Rectal smooth muscle tissue (tissue), 1 donor: ENCODE data around the gene TMEM163.

Experiments
- H3K27ac ChIP-seq: one replicate; pipeline ENCODE4 v1.7.0; 2013; ENCODE audit warnings: low read depth, low read length, inconsistent platforms
- H3K27me3 ChIP-seq: one replicate; pipeline ENCODE4 v1.7.0; 2013; ENCODE audit warnings: low read length; ENCODE audit not compliant: control insufficient read depth, insufficient read depth
- H3K36me3 ChIP-seq: one replicate; pipeline ENCODE4 v1.7.0; 2013; ENCODE audit warnings: low read length; ENCODE audit not compliant: control insufficient read depth, insufficient read depth
- H3K4me1 ChIP-seq: one replicate; pipeline ENCODE4 v1.7.0; 2013; ENCODE audit warnings: low read length; ENCODE audit not compliant: control insufficient read depth, insufficient read depth
- H3K4me3 ChIP-seq: one replicate; pipeline ENCODE4 v1.7.0; 2013; ENCODE audit warnings: low read length
- H3K9ac ChIP-seq: one replicate; pipeline ENCODE4 v1.7.0; 2013; ENCODE audit warnings: low read length

TMEM163 gene

DNA sequence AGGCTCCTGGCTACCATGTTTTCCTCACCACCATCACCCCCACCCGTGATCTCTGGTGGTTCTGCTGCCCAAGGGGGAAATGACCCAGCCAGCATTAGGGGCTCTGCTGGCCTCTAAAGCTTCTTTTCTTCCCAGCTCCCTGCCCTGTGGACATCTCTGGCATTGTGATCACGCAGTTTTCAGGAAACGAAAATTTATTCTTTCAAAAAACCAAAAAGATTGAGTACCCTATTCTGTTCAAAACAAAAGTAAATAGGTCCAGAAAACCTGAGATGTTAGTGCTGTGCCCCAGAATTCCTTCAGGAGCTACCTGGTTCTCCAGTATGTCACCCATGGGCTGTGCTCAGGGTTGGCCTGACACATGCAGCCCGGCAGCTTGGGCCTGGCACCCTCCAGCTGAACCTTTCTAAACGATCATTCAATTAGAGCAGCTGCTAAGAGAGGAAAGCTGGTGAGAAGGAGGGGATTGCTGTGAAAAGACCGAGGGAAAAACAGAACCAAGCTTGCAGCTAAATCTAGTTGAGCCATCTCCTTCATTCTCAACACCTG lies 307.4 kb downstream of the TMEM163 start:
- no peak overlapping the region for H3K4me3 ChIP-seq
- no peak overlapping the region for H3K9ac ChIP-seq
- peaks cover 4% of the 10 kb centered on the region for H3K36me3 ChIP-seq
- no peak overlapping the region for H3K27ac ChIP-seq
- no peaks in the 10 kb centered on the region for H3K27me3 ChIP-seq
- H3K4me1 ChIP-seq, result no peaks in the 10 kb centered on the region

DNA sequence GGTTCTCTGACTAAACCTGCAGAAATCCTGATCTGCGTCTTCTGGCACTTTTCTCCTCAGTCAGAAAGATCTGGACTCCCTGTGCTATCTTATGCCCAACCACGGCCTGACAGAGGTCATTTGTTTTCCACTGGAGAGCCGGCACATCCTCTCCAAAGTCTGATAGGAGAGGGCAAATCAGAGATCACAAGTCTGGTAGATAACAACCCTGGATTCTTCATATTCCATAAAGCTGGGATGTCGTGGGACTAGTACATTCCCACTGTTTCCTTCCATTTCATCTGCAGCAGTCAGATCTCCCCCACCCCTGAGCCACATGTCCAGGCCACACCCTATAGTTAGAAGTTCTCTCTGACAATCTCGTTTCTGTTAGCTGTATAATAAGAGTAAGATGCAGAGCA lies 308.0 kb downstream of the TMEM163 start:
- H3K27ac ChIP-seq, result no peak overlapping the region
- no peaks in the 10 kb centered on the region for H3K27me3 ChIP-seq
- H3K36me3 ChIP-seq, result peaks cover 4% of the 10 kb centered on the region
- H3K4me3 ChIP-seq, result no peak overlapping the region
- H3K4me1 ChIP-seq, result no peaks in the 10 kb centered on the region
- H3K9ac ChIP-seq, result no peak overlapping the region

DNA sequence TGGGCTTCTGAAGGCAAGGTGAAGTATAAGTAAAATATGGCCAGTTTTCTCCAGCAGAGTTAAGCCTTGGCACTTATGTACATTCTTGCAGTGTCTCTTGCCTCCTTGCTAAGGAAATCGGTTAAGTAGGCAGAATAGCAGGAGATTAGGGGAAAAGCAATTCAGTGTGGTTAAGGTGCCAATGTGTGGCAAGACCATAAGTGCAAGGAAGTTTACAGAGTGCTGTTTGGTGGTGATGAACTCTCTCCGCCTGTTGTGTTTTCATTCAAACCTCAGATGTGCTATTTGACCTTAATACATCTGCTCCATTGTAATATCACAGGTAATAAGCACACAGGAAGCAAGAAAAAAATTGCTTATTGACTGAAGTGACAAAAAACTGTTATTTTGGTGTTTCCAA lies 308.8 kb downstream of the TMEM163 start:
- H3K27ac ChIP-seq, result no peak overlapping the region

DNA sequence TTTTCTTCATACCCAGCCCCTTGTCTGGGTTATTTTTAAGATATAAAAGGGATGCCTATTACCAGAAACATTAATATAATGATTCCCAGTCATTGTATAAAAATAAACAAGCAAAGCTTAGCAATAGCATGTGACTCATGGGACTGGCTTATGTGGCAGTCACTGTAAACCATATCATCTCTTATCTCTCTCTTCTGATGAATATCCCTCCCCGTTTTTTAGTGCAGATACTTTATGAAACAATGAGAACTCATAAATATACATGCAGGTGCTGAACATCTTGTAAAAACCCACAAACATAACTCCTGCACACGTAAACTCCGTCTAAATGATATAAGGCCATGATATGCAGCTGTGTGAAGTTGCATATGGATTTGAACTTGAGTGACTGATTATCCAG lies 310.0 kb downstream of the TMEM163 start:
- Histone ChIP-seq H3K27ac (no peak overlapping the region), H3K4me3 (no peak overlapping the region), H3K27me3 (no peaks in the 10 kb centered on the region), H3K4me1 (no peaks in the 10 kb centered on the region), H3K9ac (no peak overlapping the region), H3K36me3 (peaks cover 5% of the 10 kb centered on the region)

More for the DNA sequence above, 308.8 kb downstream of the TMEM163 start:
- peaks cover 4% of the 10 kb centered on the region for H3K36me3 ChIP-seq
- H3K4me3 ChIP-seq, result no peak overlapping the region
- no peak overlapping the region for H3K9ac ChIP-seq
- H3K4me1 ChIP-seq, result no peaks in the 10 kb centered on the region
- H3K27me3 ChIP-seq, result no peaks in the 10 kb centered on the region

DNA sequence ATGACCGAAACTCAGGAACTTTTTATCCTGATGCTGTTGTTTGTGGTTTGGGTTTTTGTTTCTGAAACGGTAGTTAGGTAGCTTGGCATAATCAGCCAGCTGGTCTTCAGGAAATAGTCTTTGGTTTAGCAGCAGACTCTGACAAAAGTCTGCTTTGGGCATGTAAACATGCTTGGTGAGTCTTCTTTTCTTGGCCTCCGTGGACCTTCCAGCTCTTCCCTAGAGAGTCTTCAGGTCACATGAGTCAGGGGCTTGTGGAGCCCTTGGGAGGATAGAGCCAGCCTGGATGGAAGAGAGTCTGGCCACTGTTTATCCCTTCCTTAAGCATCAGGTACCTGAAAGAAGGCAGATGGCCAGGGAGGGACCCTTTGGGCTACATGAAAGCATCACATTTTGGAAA lies 310.4 kb downstream of the TMEM163 start:
- H3K9ac ChIP-seq, result no peak overlapping the region
- H3K27ac ChIP-seq, result no peak overlapping the region
- H3K36me3 ChIP-seq, result peaks cover 9% of the 10 kb centered on the region
- H3K4me3 ChIP-seq, result no peak overlapping the region
- H3K4me1 ChIP-seq, result no peaks in the 10 kb centered on the region
- H3K27me3 ChIP-seq, result no peaks in the 10 kb centered on the region

DNA sequence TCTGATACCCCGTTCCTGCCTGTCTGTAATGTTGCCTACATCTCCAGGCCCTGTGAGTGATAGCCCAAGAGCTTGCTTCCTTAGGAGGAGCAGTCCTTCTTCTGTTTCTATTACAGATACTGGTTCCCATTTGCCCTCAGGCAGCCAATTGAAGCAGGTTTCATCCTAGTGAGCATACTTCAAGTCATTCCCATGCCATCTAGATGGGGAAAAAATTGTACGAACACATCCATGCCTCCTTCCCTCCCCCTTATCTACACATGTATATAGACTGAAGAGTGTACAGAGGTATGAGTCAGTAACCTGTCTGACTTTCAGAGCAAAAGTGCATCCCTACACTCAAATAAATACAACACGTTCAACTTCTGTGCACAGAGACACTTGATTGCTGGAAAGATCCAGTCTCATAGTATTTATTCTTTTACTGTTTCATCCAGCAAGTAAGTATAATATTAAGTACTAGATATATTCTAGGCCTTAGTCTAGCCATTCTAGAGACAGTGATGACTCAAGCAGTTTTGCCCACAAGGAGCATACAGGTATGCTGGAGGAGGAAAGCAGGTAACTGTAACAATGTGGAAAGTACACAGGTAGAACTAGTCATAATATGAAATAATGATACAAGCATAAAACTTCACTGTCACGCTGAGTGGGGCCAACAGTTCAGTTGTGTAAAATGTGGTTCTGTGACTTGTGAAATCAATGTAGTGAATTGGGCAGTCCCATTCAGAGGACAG lies 311.5 kb downstream of the TMEM163 start:
- no peaks in the 10 kb centered on the region for H3K27me3 ChIP-seq
- H3K36me3 ChIP-seq, result peaks cover 9% of the 10 kb centered on the region
- H3K9ac ChIP-seq, result no peak overlapping the region
- no peak overlapping the region for H3K4me3 ChIP-seq
- no peaks in the 10 kb centered on the region for H3K4me1 ChIP-seq
- H3K27ac ChIP-seq, result no peak overlapping the region

DNA sequence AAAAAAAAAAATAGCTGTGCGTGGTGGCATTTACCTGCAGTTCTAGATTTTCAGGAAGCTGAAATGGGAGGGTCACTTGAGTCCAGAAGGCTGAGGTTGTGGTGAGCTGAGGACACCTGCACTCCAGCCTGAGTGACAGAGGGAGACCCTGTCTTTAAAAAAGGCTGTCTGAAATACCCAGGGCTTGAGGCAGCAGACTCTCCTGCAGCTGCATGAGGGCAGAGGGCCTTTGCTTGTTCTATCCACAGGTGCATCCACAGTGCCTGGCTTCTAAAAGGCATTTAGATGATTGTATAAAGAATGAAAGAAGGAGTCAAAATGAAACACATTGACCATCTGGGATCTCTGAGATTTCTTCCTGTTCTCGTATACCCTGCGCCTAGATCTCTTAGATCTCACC lies 312.1 kb downstream of the TMEM163 start:
- H3K4me1 ChIP-seq, result no peaks in the 10 kb centered on the region
- H3K4me3 ChIP-seq, result no peak overlapping the region
- no peaks in the 10 kb centered on the region for H3K27me3 ChIP-seq
- no peak overlapping the region for H3K9ac ChIP-seq
- H3K27ac ChIP-seq, result no peak overlapping the region
- peaks cover 9% of the 10 kb centered on the region for H3K36me3 ChIP-seq

DNA sequence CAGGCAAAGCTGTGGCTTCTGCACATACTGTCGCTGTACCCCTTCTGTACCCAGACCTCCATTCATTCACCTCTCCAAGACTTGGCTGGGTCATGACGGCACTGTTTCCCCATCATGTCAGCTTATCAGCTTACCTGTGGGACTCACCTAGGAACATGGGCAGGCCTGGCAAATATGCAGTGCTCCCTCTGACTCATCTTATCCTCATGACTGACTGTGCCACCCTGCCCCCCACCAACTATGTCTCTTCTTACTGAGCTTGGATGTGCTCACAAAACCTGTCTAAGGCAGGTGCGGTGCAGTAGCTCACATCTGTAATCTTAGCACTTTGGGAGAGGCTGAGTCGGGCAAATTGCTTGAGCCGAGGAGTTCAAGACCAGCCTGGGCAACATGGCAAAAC lies 312.5 kb downstream of the TMEM163 start:
- H3K9ac ChIP-seq, result no peak overlapping the region
- H3K27ac ChIP-seq, result no peak overlapping the region
- no peak overlapping the region for H3K4me3 ChIP-seq
- H3K4me1 ChIP-seq, result no peaks in the 10 kb centered on the region
- H3K27me3 ChIP-seq, result no peaks in the 10 kb centered on the region
- H3K36me3 ChIP-seq, result peaks cover 9% of the 10 kb centered on the region
